K562 (cell line): Measurements from ENCODE around the gene MAP3K6. TPM values are rescaled to one million over a fixed set of nuclear protein-coding genes. Genes with fewer than 3 reads are reported as not detected.

Experiments used
- BCOR ChIP-seq: fragments of 450-650 bp; IDR thresholded peaks from 2 replicates; pipeline ENCODE4 v1.6.1; 2016
- CEBPG ChIP-seq, 3 experiments: fragments of 200-800 bp in 1 of 3; sonication (Bioruptor generic) in 1 of 3; sonication (generic) in 1 of 3; formaldehyde crosslinking in 1 of 3; IDR thresholded peaks in 2 of 3; conservative IDR thresholded peaks in 1 of 3; 2 replicates each; pipeline versions ENCODE4 v1.6.1 to v1.8.0; 2016 to 2022; ENCODE audit warnings: missing compliant biosample characterization in 2 of 3, missing genetic modification characterization in 2 of 3, mild to moderate bottlenecking in 1 of 3, missing genetic modification reagents in 1 of 3
- NFIC ChIP-seq: fragments of 450-650 bp; IDR thresholded peaks from 2 replicates; pipeline ENCODE4 v1.6.1; 2017; ENCODE audit warnings: mild to moderate bottlenecking, inconsistent platforms
- PCBP2 ChIP-seq: fragments of 200-400 bp; formaldehyde crosslinking; IDR thresholded peaks from 2 replicates; pipeline ENCODE4 v1.6.1; 2018; ENCODE audit warnings: low read length, low read depth, mild to moderate bottlenecking, moderate library complexity; ENCODE audit not compliant: poor library complexity, severe bottlenecking
- SMC3 ChIP-seq: conservative IDR thresholded peaks from 2 replicates; pipeline ENCODE4 v1.6.1; 2011; ENCODE audit warnings: low read depth, low read length, improper control_type of control experiment; ENCODE audit not compliant: insufficient read depth
- ZNF165 ChIP-seq: fragments of 250-450 bp; sonication (Bioruptor Pico); IDR thresholded peaks from 2 replicates; pipeline ENCODE4 v1.4.0; 2020; ENCODE audit warnings: borderline replicate concordance
- ZNF696 ChIP-seq: fragments of 250-450 bp; sonication (Bioruptor Pico); conservative IDR thresholded peaks from 2 replicates; pipeline ENCODE4 v1.4.0; 2020; ENCODE audit warnings: mild to moderate bottlenecking, moderate library complexity
- ZNF77 ChIP-seq: fragments of 250-450 bp; sonication (Bioruptor Pico); IDR thresholded peaks from 2 replicates; pipeline ENCODE4 v1.5.0; 2020
- ZSCAN32 ChIP-seq: fragments of 450-650 bp; formaldehyde crosslinking; IDR thresholded peaks from 2 replicates; pipeline ENCODE4 v1.4.0; 2020; ENCODE audit warnings: mild to moderate bottlenecking, moderate library complexity
- polyA plus RNA-seq, 8 experiments: library from polyadenylated mRNA; depleted of rRNA in 4 of 8; stranded (reverse) in 5 of 8; unstranded in 3 of 8; fragments of >200 nt; fragmentation: Nextera tagmentation in 2 of 8; fragmentation: Illumina TruSeq in 1 of 8; extraction: Ambion mirVana in 2 of 8; extraction: Trizol in 1 of 8; gene quantifications; 2 replicates each; pipeline versions ENCODE4 v1.2.1 to v1.2.3, GENCODE V29; 2011 to 2014; ENCODE audit warnings: inconsistent platforms in 1 of 8, missing spikeins in 1 of 8
- total RNA-seq, 7 experiments: library from RNA; depleted of rRNA in 6 of 7; stranded (reverse); fragments of >200 nt in 6 of 7; fragmentation: Illumina TruSeq in 2 of 7; extraction: Trizol in 2 of 7; gene quantifications; 2 replicates each; pipeline versions ENCODE4 v1.2.1 to v1.2.3, GENCODE V29; 2011 to 2021; ENCODE audit warnings: low replicate concordance in 1 of 7
- TF ChIP-seq, protein P1 (sequence below): sonication (generic); formaldehyde crosslinking; IDR thresholded peaks from 2 replicates; pipeline ENCODE4 v1.8.0; 2022; ENCODE audit warnings: mild to moderate bottlenecking, missing genetic modification reagents
- TF ChIP-seq, protein P2 (sequence below): sonication (generic); formaldehyde crosslinking; IDR thresholded peaks from 2 replicates; pipeline ENCODE4 v1.8.0; 2022; ENCODE audit warnings: mild to moderate bottlenecking, low read depth, missing genetic modification reagents
- TF ChIP-seq, protein P3 (sequence below): fragments of 250-450 bp; sonication (Bioruptor Pico); IDR thresholded peaks from 2 replicates; pipeline ENCODE4 v1.8.0; 2022; ENCODE audit warnings: moderate library complexity, mild to moderate bottlenecking, inconsistent platforms
- TF ChIP-seq, protein P4 (sequence below): sonication (generic); formaldehyde crosslinking; IDR thresholded peaks from 2 replicates; pipeline ENCODE4 v1.8.1; 2023; ENCODE audit warnings: mild to moderate bottlenecking, missing genetic modification reagents
- TF ChIP-seq, protein P5 (sequence below), 3 experiments: fragments of 200-800 bp in 1 of 3; sonication (Bioruptor generic) in 1 of 3; sonication (generic) in 1 of 3; formaldehyde crosslinking in 1 of 3; IDR thresholded peaks; 2 replicates each; pipeline versions ENCODE4 v1.6.1 to v1.8.0; 2016 to 2022; ENCODE audit warnings: mild to moderate bottlenecking in 2 of 3, missing compliant biosample characterization in 2 of 3, missing genetic modification characterization in 2 of 3, missing genetic modification reagents in 1 of 3
- TF ChIP-seq, protein P6 (sequence below), 2 experiments: fragments of 450-650 bp in 1 of 2; sonication (generic) in 1 of 2; formaldehyde crosslinking; conservative IDR thresholded peaks; 2 replicates each; pipeline versions ENCODE4 v1.4.0 to v1.8.1; 2020 to 2022; ENCODE audit warnings: mild to moderate bottlenecking in 1 of 2, missing genetic modification reagents in 1 of 2

Gene MAP3K6
- total and polyA plus RNA-seq, 9 of the 15 experiments (the other 6 are each of a cell fraction or from before 2014, with no cell fraction given) = 0.99 to 21.9 (median 7.0) TPM

DNA sequence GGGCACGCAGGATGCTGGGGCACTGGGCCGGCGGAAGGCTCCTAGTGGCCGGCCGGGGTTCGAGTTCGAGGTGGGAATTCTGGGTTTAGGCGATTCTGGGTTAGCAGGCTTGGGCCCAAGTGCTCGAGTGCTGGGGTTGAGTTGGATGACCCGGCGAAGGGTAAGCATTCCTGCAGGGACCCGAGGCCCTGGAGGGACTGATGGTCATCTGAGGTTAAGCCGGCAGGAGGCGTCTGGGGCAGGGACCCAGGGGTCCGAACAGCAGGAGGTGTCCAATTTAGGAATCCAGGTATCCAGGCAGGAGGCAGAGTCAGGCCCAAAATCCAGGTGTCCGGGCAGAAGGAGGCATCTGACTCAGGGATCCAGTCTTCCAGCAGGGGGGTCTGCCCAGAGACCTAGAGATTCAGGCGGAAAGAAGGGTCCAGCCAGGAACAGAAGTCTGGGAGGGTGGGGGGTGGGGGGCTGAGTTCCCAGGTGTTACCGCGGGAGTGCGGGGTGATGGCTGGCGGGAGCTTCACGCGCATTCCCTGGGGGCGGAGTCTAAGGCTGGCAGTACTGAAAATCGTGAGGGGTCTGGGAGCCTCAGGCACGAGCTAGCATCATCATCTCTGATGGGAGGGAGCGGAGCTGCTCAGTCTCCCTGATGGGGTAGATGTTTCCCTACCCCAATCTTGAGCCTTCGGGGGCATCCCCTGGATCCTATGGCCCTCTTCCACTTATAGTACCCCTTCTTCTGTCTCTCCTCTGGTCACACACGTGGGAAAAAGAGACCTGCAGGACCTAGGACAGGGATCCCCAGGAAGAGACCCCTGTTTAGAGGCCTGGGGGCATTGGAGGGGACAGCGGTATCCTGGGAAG lies 26.2 kb upstream of the MAP3K6 start (continued):
- TF ChIP-seq, protein P1, sequence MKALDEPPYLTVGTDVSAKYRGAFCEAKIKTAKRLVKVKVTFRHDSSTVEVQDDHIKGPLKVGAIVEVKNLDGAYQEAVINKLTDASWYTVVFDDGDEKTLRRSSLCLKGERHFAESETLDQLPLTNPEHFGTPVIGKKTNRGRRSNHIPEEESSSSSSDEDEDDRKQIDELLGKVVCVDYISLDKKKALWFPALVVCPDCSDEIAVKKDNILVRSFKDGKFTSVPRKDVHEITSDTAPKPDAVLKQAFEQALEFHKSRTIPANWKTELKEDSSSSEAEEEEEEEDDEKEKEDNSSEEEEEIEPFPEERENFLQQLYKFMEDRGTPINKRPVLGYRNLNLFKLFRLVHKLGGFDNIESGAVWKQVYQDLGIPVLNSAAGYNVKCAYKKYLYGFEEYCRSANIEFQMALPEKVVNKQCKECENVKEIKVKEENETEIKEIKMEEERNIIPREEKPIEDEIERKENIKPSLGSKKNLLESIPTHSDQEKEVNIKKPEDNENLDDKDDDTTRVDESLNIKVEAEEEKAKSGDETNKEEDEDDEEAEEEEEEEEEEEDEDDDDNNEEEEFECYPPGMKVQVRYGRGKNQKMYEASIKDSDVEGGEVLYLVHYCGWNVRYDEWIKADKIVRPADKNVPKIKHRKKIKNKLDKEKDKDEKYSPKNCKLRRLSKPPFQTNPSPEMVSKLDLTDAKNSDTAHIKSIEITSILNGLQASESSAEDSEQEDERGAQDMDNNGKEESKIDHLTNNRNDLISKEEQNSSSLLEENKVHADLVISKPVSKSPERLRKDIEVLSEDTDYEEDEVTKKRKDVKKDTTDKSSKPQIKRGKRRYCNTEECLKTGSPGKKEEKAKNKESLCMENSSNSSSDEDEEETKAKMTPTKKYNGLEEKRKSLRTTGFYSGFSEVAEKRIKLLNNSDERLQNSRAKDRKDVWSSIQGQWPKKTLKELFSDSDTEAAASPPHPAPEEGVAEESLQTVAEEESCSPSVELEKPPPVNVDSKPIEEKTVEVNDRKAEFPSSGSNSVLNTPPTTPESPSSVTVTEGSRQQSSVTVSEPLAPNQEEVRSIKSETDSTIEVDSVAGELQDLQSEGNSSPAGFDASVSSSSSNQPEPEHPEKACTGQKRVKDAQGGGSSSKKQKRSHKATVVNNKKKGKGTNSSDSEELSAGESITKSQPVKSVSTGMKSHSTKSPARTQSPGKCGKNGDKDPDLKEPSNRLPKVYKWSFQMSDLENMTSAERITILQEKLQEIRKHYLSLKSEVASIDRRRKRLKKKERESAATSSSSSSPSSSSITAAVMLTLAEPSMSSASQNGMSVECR = no peak
- no peak for TF ChIP-seq PCBP2
- TF ChIP-seq BCOR = no peak; the same call in 1 of the 2 replicates
- no peak for TF ChIP-seq ZNF696 (CRISPR knock-in tag)
- TF ChIP-seq, protein P2, sequence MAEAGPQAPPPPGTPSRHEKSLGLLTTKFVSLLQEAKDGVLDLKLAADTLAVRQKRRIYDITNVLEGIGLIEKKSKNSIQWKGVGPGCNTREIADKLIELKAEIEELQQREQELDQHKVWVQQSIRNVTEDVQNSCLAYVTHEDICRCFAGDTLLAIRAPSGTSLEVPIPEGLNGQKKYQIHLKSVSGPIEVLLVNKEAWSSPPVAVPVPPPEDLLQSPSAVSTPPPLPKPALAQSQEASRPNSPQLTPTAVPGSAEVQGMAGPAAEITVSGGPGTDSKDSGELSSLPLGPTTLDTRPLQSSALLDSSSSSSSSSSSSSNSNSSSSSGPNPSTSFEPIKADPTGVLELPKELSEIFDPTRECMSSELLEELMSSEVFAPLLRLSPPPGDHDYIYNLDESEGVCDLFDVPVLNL = no peak
- TF ChIP-seq ZSCAN32 (CRISPR knock-in tag) = no peak
- TF ChIP-seq, protein P3, sequence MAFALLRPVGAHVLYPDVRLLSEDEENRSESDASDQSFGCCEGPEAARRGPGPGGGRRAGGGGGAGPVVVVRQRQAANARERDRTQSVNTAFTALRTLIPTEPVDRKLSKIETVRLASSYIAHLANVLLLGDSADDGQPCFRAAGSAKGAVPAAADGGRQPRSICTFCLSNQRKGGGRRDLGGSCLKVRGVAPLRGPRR (CRISPR knock-in tag) = no peak
- TF ChIP-seq ZNF77 (CRISPR knock-in tag) = no peak
- TF ChIP-seq, protein P4, sequence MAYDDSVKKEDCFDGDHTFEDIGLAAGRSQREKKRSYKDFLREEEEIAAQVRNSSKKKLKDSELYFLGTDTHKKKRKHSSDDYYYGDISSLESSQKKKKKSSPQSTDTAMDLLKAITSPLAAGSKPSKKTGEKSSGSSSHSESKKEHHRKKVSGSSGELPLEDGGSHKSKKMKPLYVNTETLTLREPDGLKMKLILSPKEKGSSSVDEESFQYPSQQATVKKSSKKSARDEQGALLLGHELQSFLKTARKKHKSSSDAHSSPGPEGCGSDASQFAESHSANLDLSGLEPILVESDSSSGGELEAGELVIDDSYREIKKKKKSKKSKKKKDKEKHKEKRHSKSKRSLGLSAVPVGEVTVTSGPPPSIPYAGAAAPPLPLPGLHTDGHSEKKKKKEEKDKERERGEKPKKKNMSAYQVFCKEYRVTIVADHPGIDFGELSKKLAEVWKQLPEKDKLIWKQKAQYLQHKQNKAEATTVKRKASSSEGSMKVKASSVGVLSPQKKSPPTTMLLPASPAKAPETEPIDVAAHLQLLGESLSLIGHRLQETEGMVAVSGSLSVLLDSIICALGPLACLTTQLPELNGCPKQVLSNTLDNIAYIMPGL = 0 out of 2 replicates have a peak, but pooled peaks have one; percentile 23
- TF ChIP-seq, protein P5, sequence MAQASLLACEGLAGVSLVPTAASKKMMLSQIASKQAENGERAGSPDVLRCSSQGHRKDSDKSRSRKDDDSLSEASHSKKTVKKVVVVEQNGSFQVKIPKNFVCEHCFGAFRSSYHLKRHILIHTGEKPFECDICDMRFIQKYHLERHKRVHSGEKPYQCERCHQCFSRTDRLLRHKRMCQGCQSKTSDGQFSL (CRISPR knock-in tag; IDR thresholded peaks at IDR 0.05) = no peak
- TF ChIP-seq, protein P5 (tag; IDR thresholded peaks at IDR 0.05) = no peak
- TF ChIP-seq NFIC = peak; percentile 39; the same call in 1 of the 2 replicates
- TF ChIP-seq, protein P6, sequence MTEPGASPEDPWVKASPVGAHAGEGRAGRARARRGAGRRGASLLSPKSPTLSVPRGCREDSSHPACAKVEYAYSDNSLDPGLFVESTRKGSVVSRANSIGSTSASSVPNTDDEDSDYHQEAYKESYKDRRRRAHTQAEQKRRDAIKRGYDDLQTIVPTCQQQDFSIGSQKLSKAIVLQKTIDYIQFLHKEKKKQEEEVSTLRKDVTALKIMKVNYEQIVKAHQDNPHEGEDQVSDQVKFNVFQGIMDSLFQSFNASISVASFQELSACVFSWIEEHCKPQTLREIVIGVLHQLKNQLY (CRISPR knock-in tag; conservative IDR thresholded peaks at IDR 0.05) = no peak
- TF ChIP-seq ZNF165 (CRISPR knock-in tag) = no peak
- TF ChIP-seq CEBPG (CRISPR knock-in tag; IDR thresholded peaks at IDR 0.05) = no peak
- TF ChIP-seq CEBPG (tag; conservative IDR thresholded peaks at IDR 0.05 in 1 of 2, IDR thresholded peaks at IDR 0.05 in 1 of 2) = no peak
- 0 out of 2 replicates have a peak, but pooled peaks have one; percentile 23 for TF ChIP-seq SMC3
